Measurements from ENCODE around the gene VAV1.
"Not testable (repeated sequence)": the region's sequence is repeated elsewhere in the genome, so short reads cannot be mapped to it uniquely, and the experiment has no call there.

The VAV1 gene

GRCh38 chr19:6779206-6779605, 6.7 kb downstream of the VAV1 start:
- no peak overlapping the region for H3K4me3 ChIP-seq (ENCODE audit: low read depth, low read length)

DNA sequence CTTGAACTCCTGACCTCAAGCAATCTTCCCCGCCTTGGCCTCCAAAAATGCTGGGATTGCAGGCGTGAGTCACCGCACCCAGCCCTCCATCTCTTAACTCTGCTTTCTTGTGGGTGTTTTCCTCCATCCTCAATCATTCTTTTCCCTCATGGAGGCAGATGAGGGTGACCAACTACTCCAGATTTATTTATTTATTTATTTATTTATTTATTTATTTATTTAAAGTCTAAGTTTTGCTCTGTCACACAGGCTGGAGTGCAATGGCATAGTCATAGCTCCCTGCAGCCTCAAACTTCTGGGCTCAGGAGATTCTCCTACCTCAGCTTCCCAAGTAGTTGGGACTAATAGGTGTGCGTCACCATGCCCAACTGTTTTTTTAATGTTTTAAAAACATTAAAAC, 14.9 kb downstream of the VAV1 start:
- H3K4me3 ChIP-seq (ENCODE audit: low read depth, low read length): no peak overlapping the region

DNA sequence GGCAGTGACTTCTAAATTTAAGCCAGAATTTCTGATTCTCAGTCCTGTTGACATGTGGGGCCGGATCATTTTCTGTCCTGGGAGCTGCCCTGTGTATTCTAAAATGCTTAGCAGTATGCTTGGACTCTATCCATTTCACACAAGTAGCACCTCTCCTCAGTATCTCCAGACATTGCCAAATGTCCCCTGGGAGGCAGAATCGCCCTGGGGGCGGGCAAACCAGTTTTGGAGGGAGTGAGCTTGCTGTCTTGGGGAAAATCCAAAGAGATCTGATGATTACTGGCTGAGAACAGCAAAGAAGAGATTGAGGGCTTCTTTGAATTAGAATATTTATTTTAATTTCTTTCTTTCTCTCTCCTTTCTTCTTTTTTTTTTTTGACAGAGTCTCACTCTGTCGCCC, 16.4 kb downstream of the VAV1 start:
- no peak overlapping the region for H3K4me3 ChIP-seq (ENCODE audit: low read depth, low read length)

DNA sequence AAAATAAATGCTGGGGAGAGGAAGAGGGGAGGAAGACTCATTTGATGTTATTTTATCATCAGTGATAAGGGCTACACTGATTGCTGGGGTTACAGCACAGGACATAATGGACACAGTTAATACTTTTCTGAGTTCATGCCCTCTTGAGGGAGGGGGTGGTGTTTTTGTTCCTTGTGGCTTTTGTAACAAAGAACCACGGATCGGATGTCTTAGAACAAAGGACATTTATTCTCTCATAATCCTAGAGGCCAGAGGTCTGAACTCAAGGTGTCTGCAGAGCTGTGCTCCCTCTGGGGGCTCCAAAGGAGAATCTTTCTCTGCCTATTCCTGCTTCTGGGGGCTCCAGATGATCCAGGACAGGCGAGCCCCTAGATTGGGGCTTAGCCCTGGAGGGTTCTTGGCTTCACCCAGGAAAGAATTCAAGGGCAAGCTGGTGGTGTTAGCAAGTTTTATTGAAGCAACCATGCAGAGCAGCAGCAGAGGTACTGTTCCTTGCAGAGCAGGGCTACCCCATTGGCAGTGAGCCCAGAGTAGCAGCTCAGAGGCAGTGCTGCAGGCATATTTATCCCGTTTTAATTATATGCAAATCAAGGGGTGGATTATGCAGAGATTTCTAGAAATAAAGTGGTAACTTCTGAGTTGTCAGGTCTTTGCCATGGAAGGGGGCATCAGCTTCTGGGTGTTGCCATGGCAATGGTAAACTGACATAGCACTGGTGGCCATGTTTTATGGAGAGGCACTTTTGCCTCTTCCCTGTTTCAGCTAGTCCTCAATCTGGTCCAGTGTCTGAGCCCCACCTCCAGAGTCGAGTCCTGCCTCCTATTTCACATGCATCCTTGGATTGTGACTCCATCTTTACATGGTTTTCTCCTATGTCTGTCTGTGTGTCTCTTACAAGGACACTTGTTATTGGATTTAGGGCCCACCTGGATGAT, 18.0 kb downstream of the VAV1 start:
- H3K4me3 ChIP-seq (ENCODE audit: low read depth, low read length): no peak overlapping the region

DNA sequence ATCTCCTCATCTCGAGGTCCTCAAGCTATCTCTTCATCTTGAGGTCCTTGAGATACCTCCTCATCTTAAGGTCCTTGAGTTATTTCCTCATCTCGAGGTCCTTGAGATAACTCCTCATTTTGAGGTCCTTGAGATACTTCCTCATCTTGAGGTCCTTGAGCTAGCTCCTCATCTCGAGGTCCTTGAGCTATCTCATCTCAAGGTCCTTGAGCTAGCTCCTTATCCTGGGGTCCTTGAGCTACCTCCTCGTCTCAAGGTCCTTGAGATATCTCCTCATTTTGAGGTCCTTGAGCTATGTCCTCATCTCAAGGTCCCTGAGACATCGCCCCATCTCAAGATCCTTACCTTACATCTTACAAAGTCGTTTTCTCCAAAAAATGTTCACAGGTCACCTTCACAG, 18.7 kb downstream of the VAV1 start:
- no peak overlapping the region for H3K4me3 ChIP-seq (ENCODE audit: low read depth, low read length)

DNA sequence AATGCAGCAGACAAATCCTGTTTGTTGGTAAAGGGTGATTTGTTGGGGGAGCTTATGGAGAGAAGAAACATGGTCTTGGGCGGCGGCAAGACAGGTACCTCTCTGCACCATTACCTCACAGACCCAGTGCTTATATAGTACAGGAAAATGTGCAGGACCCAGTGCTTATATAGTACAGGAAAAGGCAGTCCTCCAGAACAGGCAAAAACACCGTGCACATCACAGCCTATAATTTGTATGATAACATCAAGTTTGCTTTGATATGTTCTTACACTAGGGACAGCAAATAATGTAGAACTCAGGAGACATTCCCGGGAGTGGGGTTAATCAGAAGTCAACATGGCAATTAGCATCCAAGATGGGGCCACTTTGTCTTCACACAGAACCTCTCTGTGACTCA, 20.9 kb downstream of the VAV1 start:
- no peak overlapping the region for H3K4me3 ChIP-seq (ENCODE audit: low read depth, low read length)

- no peak overlapping the region for H3K4me3 ChIP-seq (ENCODE audit: low read depth, low read length)
Measured at GRCh38 chr19:6793973-6794372, 21.5 kb downstream of the VAV1 start.

GRCh38 chr19:6794686-6795431, 22.4 kb downstream of the VAV1 start:
- H3K4me3 ChIP-seq (ENCODE audit: low read depth, low read length): no peak overlapping the region

DNA sequence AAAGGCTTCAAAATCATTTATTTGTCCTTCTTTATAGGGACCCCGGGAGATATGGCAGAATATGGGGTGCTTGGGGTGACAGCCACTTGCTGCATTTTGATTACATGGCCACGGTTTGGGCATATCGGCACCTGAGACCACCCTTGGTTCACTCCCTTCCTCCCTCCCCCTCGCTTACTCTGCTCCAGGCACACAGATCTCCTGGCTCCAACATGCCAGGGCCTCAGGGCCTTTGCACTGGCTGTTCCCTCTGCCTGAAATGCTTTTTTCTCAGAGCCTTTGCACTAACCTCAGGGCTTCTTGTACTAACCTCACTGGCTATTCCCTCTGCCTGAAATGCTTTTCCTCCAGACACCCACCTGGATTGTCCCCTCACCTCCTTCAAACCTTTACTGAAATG, 23.8 kb downstream of the VAV1 start:
- no peak overlapping the region for H3K4me3 ChIP-seq (ENCODE audit: low read depth, low read length)

- no peak overlapping the region for H3K4me3 ChIP-seq (ENCODE audit: low read depth, low read length)
Measured at GRCh38 chr19:6797646-6798045, 25.1 kb downstream of the VAV1 start.

DNA sequence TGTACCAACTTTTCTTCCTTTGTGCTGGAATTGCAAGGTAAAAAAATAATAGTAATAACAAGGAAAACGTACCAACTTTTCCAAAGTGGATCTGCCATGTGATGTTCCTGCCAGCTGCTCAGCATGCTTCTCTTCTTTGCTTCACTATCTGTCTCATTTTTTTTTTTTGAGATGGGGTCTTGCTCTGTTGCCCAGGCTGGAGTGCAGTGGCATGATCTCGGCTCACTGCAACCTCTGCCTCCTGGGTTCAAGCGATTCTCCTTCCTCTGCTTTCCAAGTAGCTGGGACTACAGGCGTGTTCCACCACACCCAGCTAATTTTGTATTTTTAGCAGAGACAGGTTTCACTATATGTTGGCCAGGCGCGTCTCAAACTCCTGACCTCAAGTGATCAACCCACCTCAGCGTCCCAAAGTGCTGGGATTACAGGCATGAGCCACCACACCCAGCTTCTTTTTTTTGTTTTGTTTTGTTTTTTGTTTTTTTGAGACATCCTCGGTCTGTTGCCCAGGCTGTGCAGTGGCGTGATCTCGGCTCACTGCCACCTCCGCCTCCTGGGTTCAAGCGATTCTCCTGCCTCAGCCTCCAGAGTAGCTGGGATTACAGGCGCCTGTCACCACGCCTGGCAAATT, 27.8 kb downstream of the VAV1 start:
- H3K4me3 ChIP-seq (ENCODE audit: low read depth, low read length): not testable (repeated sequence)

GRCh38 chr19:6800991-6801484, 28.5 kb downstream of the VAV1 start:
- no peak overlapping the region for H3K4me3 ChIP-seq (ENCODE audit: low read depth, low read length)

- no peak overlapping the region for H3K4me3 ChIP-seq (ENCODE audit: low read depth, low read length)
Measured at GRCh38 chr19:6801485-6802086, 29.1 kb downstream of the VAV1 start.

GRCh38 chr19:6802336-6803035, 30.0 kb downstream of the VAV1 start:
- no peak overlapping the region for H3K4me3 ChIP-seq (ENCODE audit: low read depth, low read length)

DNA sequence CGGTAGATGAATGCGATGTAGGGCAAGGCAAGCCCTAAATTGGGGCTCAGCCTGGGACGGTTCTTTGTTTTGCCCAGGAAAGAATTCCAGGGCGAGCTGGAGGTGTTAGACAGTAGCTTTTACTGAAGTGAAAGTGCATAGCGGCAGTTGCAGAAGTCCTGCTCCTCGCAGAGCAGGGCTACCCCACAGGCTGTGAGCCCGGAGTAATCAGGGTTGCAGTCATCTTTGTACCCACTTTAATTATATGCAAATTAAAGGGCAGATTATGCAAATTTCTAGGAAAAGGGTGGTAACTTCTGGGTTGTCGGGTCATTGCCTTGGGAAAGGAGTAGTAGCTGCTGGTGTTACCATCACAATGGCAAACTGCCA, 30.5 kb downstream of the VAV1 start:
- H3K4me3 ChIP-seq (ENCODE audit: low read depth, low read length): no peak overlapping the region

DNA sequence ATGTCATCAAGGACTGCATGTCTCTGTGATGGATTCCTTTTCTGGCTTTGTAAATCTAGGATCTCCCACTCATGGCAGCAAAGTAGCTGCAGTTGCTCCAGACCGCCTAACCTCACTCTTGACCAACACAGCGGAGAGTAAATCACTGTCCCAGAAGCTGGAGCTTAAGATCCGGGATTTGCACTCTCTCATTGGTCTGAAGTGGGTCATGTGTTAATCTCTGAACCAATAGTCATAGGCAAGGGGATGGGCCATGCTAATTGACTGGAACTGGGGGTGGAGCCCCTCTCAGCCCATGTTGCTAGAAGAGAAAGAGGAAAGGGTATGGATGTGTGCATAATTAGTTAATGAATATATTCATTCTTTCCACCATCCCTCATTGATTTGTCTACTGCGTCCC, 34.0 kb downstream of the VAV1 start:
- no peak overlapping the region for H3K4me3 ChIP-seq (ENCODE audit: low read depth, low read length)

- no peak overlapping the region for H3K4me3 ChIP-seq (ENCODE audit: low read depth, low read length)
Measured at GRCh38 chr19:6807291-6807690, 34.8 kb downstream of the VAV1 start.

- H3K4me3 ChIP-seq (ENCODE audit: low read depth, low read length): no peak overlapping the region
Measured at GRCh38 chr19:6808494-6808893, 36.0 kb downstream of the VAV1 start.

DNA sequence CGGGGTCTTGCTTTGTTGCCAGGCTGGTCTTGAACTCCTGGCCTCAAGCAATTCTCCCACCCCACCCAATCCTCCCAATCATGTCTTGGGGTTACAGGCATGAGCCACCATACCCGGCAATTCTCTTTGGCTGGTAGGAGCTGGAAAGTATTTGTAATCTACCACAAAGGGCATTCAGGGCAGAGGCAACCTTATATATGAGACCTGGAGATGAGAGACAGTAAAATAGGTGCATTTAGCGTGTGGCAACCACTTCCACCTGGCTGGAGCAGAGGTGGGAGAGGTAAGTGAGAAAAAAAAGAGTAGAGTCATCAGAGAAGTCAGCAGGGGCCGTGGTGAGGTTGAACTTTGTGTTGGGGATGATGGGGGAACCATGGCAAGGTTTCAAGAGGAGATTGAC, 36.8 kb downstream of the VAV1 start:
- no peak overlapping the region for H3K4me3 ChIP-seq (ENCODE audit: low read depth, low read length)

DNA sequence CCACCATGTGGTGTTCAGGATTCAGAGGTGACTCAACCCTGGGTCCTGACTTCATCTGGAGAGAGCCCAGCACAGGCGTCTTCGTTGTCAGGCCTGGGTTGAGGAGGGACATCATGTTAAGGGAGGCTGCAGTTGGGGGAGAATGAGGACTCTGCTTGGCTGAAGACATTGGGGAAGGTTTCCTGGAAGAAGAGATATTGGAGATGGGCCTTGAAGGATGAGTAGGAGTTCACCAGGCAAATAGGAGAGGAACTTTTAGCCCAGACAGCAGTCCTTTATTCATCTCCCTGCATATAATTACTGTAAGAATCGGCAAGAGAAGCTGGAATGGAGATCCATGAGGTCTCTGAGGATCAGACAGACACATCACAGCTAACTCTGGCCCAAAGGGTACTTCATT, 38.9 kb downstream of the VAV1 start:
- H3K4me3 ChIP-seq (ENCODE audit: low read depth, low read length): no peak overlapping the region

- no peak overlapping the region for H3K4me3 ChIP-seq (ENCODE audit: low read depth, low read length)
Measured at GRCh38 chr19:6811906-6812305, 39.4 kb downstream of the VAV1 start.
